CD14-positive monocyte (primary cell): ENCODE data around the gene CLEC4D. TPM values are rescaled to one million over a fixed set of nuclear protein-coding genes. Genes with fewer than 3 reads are reported as not detected.

Source experiments
- DNase-seq, 3 donors: peaks; one replicate each; pipeline ENCODE4 v3.0.0-alpha.2; 2011 to 2022
- H2AFZ ChIP-seq: 2 replicates; pipeline ENCODE4 v1.6.0; 2012; ENCODE audit warnings: mild to moderate bottlenecking, low read depth, low read length, inconsistent platforms; ENCODE audit not compliant: insufficient read depth, poor library complexity, severe bottlenecking
- H3K27ac ChIP-seq, 2 donors: 1 replicate in 1 of 2; 2 replicates in 1 of 2; pipeline ENCODE4 v1.5.1; 2012 to 2013; ENCODE audit warnings: low read length in 2 of 2, control low read depth in 1 of 2, inconsistent platforms in 1 of 2, low read depth in 1 of 2, mild to moderate bottlenecking in 1 of 2
- H3K27me3 ChIP-seq, 2 donors: one replicate each; pipeline versions ENCODE4 v1.6.0 to v1.6.1; 2011 to 2013; ENCODE audit warnings: low read length in 2 of 2; ENCODE audit not compliant: control insufficient read depth in 2 of 2, insufficient read depth in 2 of 2
- H3K36me3 ChIP-seq, 2 donors: replicated peaks in 1 of 2; 1 replicate in 1 of 2; 2 replicates in 1 of 2; pipeline versions ENCODE4 v1.5.1 to v1.6.1; 2012 to 2013; ENCODE audit warnings: low read length in 2 of 2, control low read depth in 1 of 2, inconsistent platforms in 1 of 2, mild to moderate bottlenecking in 1 of 2; ENCODE audit not compliant: insufficient read depth in 2 of 2, control insufficient read depth in 1 of 2
- H3K4me1 ChIP-seq, 2 donors: 1 replicate in 1 of 2; 2 replicates in 1 of 2; pipeline versions ENCODE4 v1.5.1 to v1.6.1; 2012 to 2013; ENCODE audit warnings: low read length in 2 of 2, control low read depth in 1 of 2, inconsistent platforms in 1 of 2, mild to moderate bottlenecking in 1 of 2, moderate library complexity in 1 of 2; ENCODE audit not compliant: insufficient read depth in 2 of 2, control insufficient read depth in 1 of 2
- H3K4me2 ChIP-seq: replicated peaks from 2 replicates; pipeline ENCODE3; 2012; ENCODE audit warnings: low read length, moderate library complexity, mild to moderate bottlenecking; ENCODE audit not compliant: poor library complexity, severe bottlenecking; ENCODE audit errors: extremely low read depth
- H3K4me3 ChIP-seq, 3 experiments: fragments of 200-600 bp in 1 of 3; sonication (generic) in 1 of 3; replicated peaks in 1 of 3; 1 replicate in 2 of 3; 2 replicates in 1 of 3; pipeline ENCODE4 v1.5.1; 2011 to 2013; ENCODE audit warnings: low read length in 3 of 3, mild to moderate bottlenecking in 3 of 3, control low read depth in 2 of 3, low read depth in 2 of 3, inconsistent platforms in 1 of 3, moderate library complexity in 1 of 3
- H3K79me2 ChIP-seq: 2 replicates; pipeline ENCODE4 v1.6.0; 2012; ENCODE audit warnings: mild to moderate bottlenecking, control low read depth, inconsistent platforms, low read length, moderate library complexity; ENCODE audit not compliant: insufficient read depth
- H3K9ac ChIP-seq: 2 replicates; pipeline ENCODE4 v1.6.0; 2017; ENCODE audit warnings: low read length, mild to moderate bottlenecking; ENCODE audit not compliant: insufficient read depth, poor library complexity, severe bottlenecking
- H3K9me3 ChIP-seq, 2 donors: replicated peaks in 1 of 2; 1 replicate in 1 of 2; 2 replicates in 1 of 2; pipeline versions ENCODE4 v1.5.1 to v1.6.1; 2012 to 2013; ENCODE audit warnings: low read length in 2 of 2, control low read depth in 1 of 2; ENCODE audit not compliant: control insufficient read depth in 1 of 2, insufficient read depth in 1 of 2
- H4K20me1 ChIP-seq: 2 replicates; pipeline ENCODE4 v1.6.0; 2012; ENCODE audit warnings: mild to moderate bottlenecking, low read length, control low read depth, moderate library complexity; ENCODE audit not compliant: insufficient read depth
- H3K27ac Mint-ChIP-seq, 7 donors: one replicate each; pipeline ENCODE4 v1.8.0; 2020; ENCODE audit warnings: mild to moderate bottlenecking in 7 of 7, mixed read lengths in 7 of 7, moderate library complexity in 6 of 7, inconsistent platforms in 2 of 7
- H3K27me3 Mint-ChIP-seq, 3 donors: one replicate each; pipeline ENCODE4 v1.8.0; 2021 to 2022; ENCODE audit warnings: low read depth in 3 of 3, mild to moderate bottlenecking in 3 of 3, mixed read lengths in 3 of 3, moderate library complexity in 3 of 3, inconsistent platforms in 1 of 3
- H3K36me3 Mint-ChIP-seq, 2 donors: one replicate each; pipeline ENCODE4 v1.8.0; 2020; ENCODE audit warnings: mixed read lengths in 2 of 2, inconsistent platforms in 1 of 2, mild to moderate bottlenecking in 1 of 2
- H3K4me1 Mint-ChIP-seq: one replicate; pipeline ENCODE4 v1.8.0; 2020; ENCODE audit warnings: mild to moderate bottlenecking, mixed read lengths
- H3K4me3 Mint-ChIP-seq, 2 donors: one replicate each; pipeline ENCODE4 v1.8.0; 2020; ENCODE audit warnings: mild to moderate bottlenecking in 2 of 2, mixed read lengths in 2 of 2, moderate library complexity in 1 of 2
- H3K9me3 Mint-ChIP-seq, 7 donors: one replicate each; pipeline ENCODE4 v1.8.0; 2020 to 2022; ENCODE audit warnings: mixed read lengths in 7 of 7, mild to moderate bottlenecking in 6 of 7, moderate library complexity in 6 of 7, inconsistent platforms in 2 of 7
- CTCF ChIP-seq: fragments of 200-600 bp; IDR thresholded peaks from one replicate; pipeline ENCODE4 v1.8.0; 2022; ENCODE audit warnings: antibody characterized with exemption, mild to moderate bottlenecking
- WGBS: methylation state at CpG from one replicate; pipeline ENCODE4 v1.1.5; 2013; ENCODE audit warnings: missing lambda C conversion rate; ENCODE audit not compliant: insufficient coverage; 5-methylcytosine and 5-hydroxymethylcytosine counted together
- intact Hi-C, 2 donors: fragments of 100-400 bp; cut with micrococcal nuclease; formaldehyde crosslinking; loops; one replicate each; pipeline versions ENCODE4 v1.15.0 to v1.15.1; 2023
- polyA plus RNA-seq, 3 donors: library from polyadenylated mRNA; depleted of rRNA in 1 of 3; unstranded in 2 of 3; stranded (reverse) in 1 of 3; fragments of 300-500 nt in 2 of 3; fragments of >200 nt in 1 of 3; fragmentation: Illumina TruSeq in 2 of 3; gene quantifications; 1 replicate in 2 of 3; 2 replicates in 1 of 3; pipeline ENCODE4 v1.2.3, GENCODE V29; 2012 to 2021

Gene CLEC4D
- polyA plus RNA-seq, 3 donors: 15.6 to 56.2 (median 35.4) TPM

GRCh38 chr12:8504351-8504750 lies 9.0 kb upstream of the CLEC4D start:
- no peak for TF ChIP-seq CTCF
- H3K4me3 Mint-ChIP-seq: no peak overlapping the region
- Histone ChIP-seq H3K9me3 (no peaks in the 10 kb centered on the region), H3K9ac (no peak overlapping the region), H3K27me3 (no peaks in the 10 kb centered on the region), H2AFZ (no peak overlapping the region), H4K20me1 (no peaks in the 10 kb centered on the region), H3K4me2 (no peak overlapping the region), H3K36me3 (no peaks in the 10 kb centered on the region), H3K27ac (no peak overlapping the region), H3K4me1 (peaks cover 19 to 30% of the 10 kb centered on the region in 2 donors), H3K4me3 (no peak overlapping the region), H3K79me2 (no peaks in the 10 kb centered on the region)
- H3K36me3 Mint-ChIP-seq: peaks cover 0 to 8% of the 10 kb centered on the region in 2 donors
- no peaks in the 10 kb centered on the region for H3K9me3 Mint-ChIP-seq
- H3K4me1 Mint-ChIP-seq: peaks cover 42% of the 10 kb centered on the region
- DNase-seq: no peak
- H3K27ac Mint-ChIP-seq: no peak overlapping the region
- peaks cover 0 to 3% (median 0%) of the 10 kb centered on the region in 3 donors for H3K27me3 Mint-ChIP-seq
- intact Hi-C loops: no loop called here
- WGBS: no CpG with 5 or more reads among the region's 1 CpG

- TF ChIP-seq CTCF: no peak
- Mint-ChIP-seq H3K36me3 (peaks cover 0 to 15% of the 10 kb centered on the region in 2 donors), H3K27me3 (peaks cover 0 to 3% (median 0%) of the 10 kb centered on the region in 3 donors), H3K4me1 (peaks cover 36% of the 10 kb centered on the region), H3K4me3 (peak overlapping the region in 1 of 2 donors; percentile 29), H3K9me3 (no peaks in the 10 kb centered on the region), H3K27ac (peak overlapping the region in 1 of 7 donors; percentile 51)
- Histone ChIP-seq H3K27ac (no peak overlapping the region), H3K79me2 (no peaks in the 10 kb centered on the region), H3K36me3 (no peaks in the 10 kb centered on the region), H3K9me3 (no peaks in the 10 kb centered on the region), H2AFZ (no peak overlapping the region), H4K20me1 (no peaks in the 10 kb centered on the region), H3K9ac (no peak overlapping the region), H3K4me2 (no peak overlapping the region), H3K27me3 (no peaks in the 10 kb centered on the region), H3K4me1 (peaks cover 24 to 27% of the 10 kb centered on the region in 2 donors), H3K4me3 (no peak overlapping the region)
- intact Hi-C loops: no loop called here
- 97% methylated on average over 3 of the region's 3 CpGs for WGBS
- DNase-seq: no peak
These were observed 5.7 kb upstream of the CLEC4D start for GRCh38 chr12:8507596-8507995.
